ENCODE data around the gene STK16. TPM values are rescaled to one million over a fixed set of nuclear protein-coding genes. Genes with fewer than 3 reads are reported as not detected.
A peak's percentile ranks its signal among the peaks of the same experiment; 100 is the strongest.

STK16 gene
- total and polyA plus RNA-seq, 2 of the 13 experiments (the other 11 are each of a cell fraction or from before 2014, with no cell fraction given) = 28.0 to 50.9 TPM

- no peak for TF ChIP-seq HMGXB3 (CRISPR knock-in tag; IDR thresholded peaks at IDR 0.05; ENCODE audit: borderline replicate concordance)
- no peak for TF ChIP-seq ZNF543 (CRISPR knock-in tag; IDR thresholded peaks at IDR 0.05)
- TF ChIP-seq ZNF670 (CRISPR knock-in tag; IDR thresholded peaks at IDR 0.05; ENCODE audit: borderline replicate concordance) = no peak
- TF ChIP-seq MAFK (conservative IDR thresholded peaks at IDR 0.05 in 1 of 2, IDR thresholded peaks at IDR 0.05 in 1 of 2; ENCODE audit: low read length in 2 of 2) = no peak
- TF ChIP-seq MAX (IDR thresholded peaks at IDR 0.05) = no peak
- no peak for TF ChIP-seq ZNF256 (CRISPR knock-in tag; conservative IDR thresholded peaks at IDR 0.05)
- TF ChIP-seq CBX2 (IDR thresholded peaks at IDR 0.05; ENCODE audit: low read depth, low read length) = no peak
- TF ChIP-seq CBX2 (CRISPR knock-in tag; IDR thresholded peaks at IDR 0.05; ENCODE audit: low read depth) = no peak
- no peak for TF ChIP-seq KAT7 (CRISPR knock-in tag; IDR thresholded peaks at IDR 0.05; ENCODE audit: borderline replicate concordance)
- TF ChIP-seq TFDP2 (CRISPR knock-in tag; IDR thresholded peaks at IDR 0.05) = no peak
- no peak for TF ChIP-seq ZFP82 (CRISPR knock-in tag; IDR thresholded peaks at IDR 0.05; ENCODE audit: borderline replicate concordance)
- no peak for TF ChIP-seq KDM1A (CRISPR knock-in tag; IDR thresholded peaks at IDR 0.05)
- no peak; the same call in 1 of the 2 replicates for TF ChIP-seq KLF13 (CRISPR knock-in tag; IDR thresholded peaks at IDR 0.05)
- TF ChIP-seq SMARCE1 (IDR thresholded peaks at IDR 0.05; ENCODE audit: borderline replicate concordance) = no peak
- no peak for TF ChIP-seq PAX8 (CRISPR knock-in tag; IDR thresholded peaks at IDR 0.05; ENCODE audit: borderline replicate concordance)
- TF ChIP-seq HNF4A (CRISPR knock-in tag; IDR thresholded peaks at IDR 0.05) = peak; percentile 13; the same call in 1 of the 2 replicates
- TF ChIP-seq ZNF343 (CRISPR knock-in tag; IDR thresholded peaks at IDR 0.05) = 0 out of 2 replicates have a peak, but pooled peaks have one; percentile 47
- TF ChIP-seq SNAPC4 (CRISPR knock-in tag; IDR thresholded peaks at IDR 0.05) = no peak
These were observed 32.7 kb downstream of the STK16 start (continued) for GRCh38 chr2:219277703-219278654.
